ENCODE measurements around the gene PBXIP1. TPM values are rescaled to one million over a fixed set of nuclear protein-coding genes. Genes with fewer than 3 reads are reported as not detected.

PBXIP1 gene
- total and polyA plus RNA-seq, 2 donors = 74.0 to 206 TPM

DNA sequence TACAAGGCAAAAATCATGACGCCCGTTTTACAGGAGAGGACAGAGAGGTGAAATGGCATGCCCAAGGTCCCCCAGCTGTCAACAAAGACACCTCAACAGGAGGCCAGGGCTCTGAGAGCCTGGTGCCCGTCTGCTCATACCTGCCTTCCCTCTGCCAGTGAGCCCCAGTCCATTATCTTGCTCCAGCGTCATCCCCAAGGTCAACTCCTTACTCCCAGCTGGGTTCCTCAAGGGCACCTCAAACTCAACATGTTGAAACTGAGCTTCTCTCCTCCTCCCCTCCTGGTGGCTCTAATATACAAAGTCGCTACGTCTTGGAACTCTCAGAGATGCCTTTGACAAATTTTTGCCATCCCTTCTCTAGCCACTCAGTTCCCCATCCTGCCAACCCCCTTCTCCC is 3.2 kb downstream of the PBXIP1 start:
- no peaks in the 10 kb centered on the region for H3K36me3 ChIP-seq (ENCODE audit: insufficient read depth)
- no peak overlapping the region for H3K4me3 ChIP-seq (ENCODE audit: low read depth, low read length)
- DNase-seq (ENCODE audit: extremely low spot score) = no peak
- H3K27ac ChIP-seq (ENCODE audit: low read depth) = no peak overlapping the region
- WGBS = 82% methylated on average over 6 of the region's 6 CpGs
- no peaks in the 10 kb centered on the region for H3K4me1 ChIP-seq (ENCODE audit: insufficient read depth)

DNA sequence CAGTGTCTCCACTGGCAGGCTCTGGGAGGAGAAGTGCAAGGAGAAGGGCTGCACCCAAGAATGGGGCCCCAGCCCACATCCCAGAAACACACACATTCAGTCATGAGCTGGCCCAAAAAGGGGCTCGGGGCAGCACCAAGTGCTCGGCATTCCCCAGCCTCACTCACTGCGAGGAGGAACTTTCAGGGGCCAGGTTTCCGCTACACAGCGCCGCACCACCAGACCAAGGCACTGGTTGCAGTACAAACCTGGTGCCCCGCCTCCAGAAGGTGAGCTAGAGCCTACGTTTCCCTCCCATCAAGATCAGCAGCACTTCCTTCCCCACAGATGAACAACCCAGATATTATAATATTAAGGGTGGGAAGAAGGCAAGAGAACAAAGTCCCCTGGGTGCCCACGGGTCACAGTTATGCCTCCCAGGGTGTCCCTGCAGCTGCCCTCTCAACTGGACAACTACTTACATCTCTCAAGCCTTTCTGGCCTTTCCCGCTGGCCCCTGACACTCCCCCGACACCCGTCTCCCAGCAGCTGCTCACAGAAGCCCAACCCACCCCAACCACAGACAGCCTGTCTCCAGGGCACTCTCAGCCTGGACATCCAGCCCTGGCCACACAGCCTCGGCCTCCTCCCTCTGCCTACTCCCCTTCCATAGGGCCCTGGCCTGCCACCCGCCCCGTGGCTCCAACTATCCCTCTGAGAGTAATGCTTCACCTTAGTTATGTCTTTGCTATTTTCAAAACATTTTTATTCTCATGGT is 3.8 kb downstream of the PBXIP1 start:
- 67% methylated on average over 15 of the region's 15 CpGs for WGBS
- DNase-seq (ENCODE audit: extremely low spot score) = no peak
- H3K4me1 ChIP-seq (ENCODE audit: insufficient read depth) = no peaks in the 10 kb centered on the region
- no peaks in the 10 kb centered on the region for H3K36me3 ChIP-seq (ENCODE audit: insufficient read depth)
- no peak overlapping the region for H3K4me3 ChIP-seq (ENCODE audit: low read depth, low read length)
- H3K27ac ChIP-seq (ENCODE audit: low read depth) = no peak overlapping the region

DNA sequence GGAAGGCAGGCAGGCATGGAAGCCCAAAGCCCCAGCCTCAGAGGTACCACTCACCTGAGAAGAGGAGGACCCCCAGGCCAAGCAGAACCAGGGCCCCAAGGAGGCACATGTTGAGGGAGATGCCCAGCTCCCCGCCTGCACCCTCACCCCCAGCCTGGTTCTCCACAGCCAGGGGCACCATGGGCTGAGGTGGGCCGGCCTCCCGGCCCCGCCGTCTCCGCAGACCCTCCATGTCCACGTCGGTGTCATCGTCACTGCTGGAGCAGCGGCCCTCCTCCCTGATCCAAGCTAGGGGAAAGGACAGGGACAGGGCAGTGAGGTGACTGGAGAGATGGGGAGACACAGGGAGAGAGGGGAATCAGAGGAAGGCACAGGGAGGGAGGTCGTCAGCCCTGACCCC is 7.8 kb downstream of the PBXIP1 start:
- no peak for DNase-seq (ENCODE audit: extremely low spot score)
- Histone ChIP-seq H3K4me3 (ENCODE audit: low read depth, low read length) (no peak overlapping the region), H3K36me3 (ENCODE audit: insufficient read depth) (no peaks in the 10 kb centered on the region), H3K27ac (ENCODE audit: low read depth) (no peak overlapping the region), H3K4me1 (ENCODE audit: insufficient read depth) (no peaks in the 10 kb centered on the region)
- WGBS = 91% methylated on average over 11 of the region's 11 CpGs

DNA sequence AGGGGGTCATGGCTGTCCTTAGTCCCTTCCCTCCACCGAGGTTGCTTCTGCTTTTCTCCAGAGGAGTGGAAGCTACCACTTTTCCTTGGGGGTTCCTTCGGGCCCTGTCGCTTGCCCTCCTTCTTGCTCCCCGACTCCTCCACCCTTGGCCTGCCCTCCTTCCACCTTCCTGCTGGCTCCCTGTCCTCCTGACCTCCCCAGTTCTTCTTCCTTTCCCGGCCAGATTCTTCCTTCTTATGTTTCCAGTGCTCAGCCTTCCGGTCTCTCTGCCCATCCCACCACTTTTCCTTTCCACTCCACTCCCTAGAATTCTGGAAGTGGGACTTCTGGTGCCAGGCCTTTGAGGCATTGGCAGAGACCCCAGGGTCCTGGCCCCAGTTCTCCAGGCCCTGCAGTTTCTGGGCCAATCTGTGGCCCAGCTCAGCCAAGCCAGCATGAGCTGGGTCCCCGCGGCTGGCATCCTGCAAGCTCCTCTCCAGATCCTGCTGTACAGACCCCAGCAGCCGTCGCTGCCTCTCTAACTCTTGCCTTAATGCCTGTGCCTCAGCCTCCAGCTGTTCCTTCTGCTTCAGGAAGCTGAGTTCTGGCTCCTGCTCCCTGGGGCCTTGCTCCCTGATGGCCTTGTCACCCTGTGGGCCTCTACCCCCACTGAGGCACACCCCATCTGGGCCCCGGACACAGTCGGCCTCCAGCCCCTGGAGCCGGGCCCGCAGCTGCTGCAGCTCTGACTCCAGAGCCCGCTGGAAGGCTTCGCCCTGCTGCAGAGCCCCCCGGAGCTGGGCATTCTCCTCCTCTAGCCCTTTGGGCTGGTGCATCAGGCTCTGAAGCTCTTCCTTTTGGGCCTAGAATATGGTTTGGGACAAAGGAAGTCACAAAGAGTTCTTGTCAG is 9.7 kb downstream of the PBXIP1 start:
- H3K4me1 ChIP-seq (ENCODE audit: insufficient read depth) = no peaks in the 10 kb centered on the region
- H3K36me3 ChIP-seq (ENCODE audit: insufficient read depth) = no peaks in the 10 kb centered on the region

DNA sequence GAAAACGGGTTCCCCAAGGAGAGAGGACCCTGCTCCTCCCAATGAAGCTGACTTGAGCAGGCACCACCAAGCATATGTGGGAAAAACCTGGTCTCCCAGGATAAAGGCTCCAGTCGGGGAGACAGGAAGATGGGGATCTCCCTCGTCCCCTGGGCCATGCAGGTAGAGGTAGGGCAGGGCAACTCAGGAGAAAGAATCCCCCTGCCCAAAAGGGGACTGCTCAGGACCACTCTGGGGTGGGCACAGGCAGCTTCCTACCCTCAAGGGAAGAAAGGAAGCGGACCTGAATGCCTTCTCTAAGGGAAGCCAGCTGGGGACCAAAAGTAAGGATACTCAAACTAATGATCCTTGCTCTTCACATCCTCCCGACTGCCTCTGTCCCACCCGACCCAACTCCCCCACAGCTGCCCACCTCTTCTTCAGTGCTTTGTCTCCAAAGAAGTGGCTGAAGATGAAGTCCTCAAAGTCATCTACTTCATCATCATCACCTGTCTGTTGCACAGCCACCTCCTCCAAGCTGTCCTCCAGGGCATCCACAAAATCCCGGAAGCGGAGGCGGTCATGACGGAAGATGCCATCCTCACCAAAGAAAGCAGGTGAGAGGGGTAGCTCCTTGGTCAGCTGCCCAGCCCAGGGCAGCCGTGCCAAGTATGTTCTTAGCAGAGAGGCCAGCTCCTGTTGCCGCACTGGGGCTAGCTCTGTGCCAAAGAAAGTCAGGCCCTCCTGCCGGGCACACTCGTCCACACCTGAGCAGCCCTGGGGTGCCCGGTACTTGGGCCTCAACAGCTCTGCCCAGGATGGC is 10.5 kb downstream of the PBXIP1 start:
- Histone ChIP-seq H3K4me1 (ENCODE audit: insufficient read depth) (no peaks in the 10 kb centered on the region), H3K27ac (ENCODE audit: low read depth) (no peak overlapping the region), H3K36me3 (ENCODE audit: insufficient read depth) (no peaks in the 10 kb centered on the region), H3K4me3 (ENCODE audit: low read depth, low read length) (no peak overlapping the region)
- WGBS = 84% methylated on average over 15 of the region's 15 CpGs
- DNase-seq (ENCODE audit: extremely low spot score) = no peak

More for the DNA sequence above, 9.7 kb downstream of the PBXIP1 start:
- no peak overlapping the region for H3K27ac ChIP-seq (ENCODE audit: low read depth)
- DNase-seq (ENCODE audit: extremely low spot score) = no peak
- no peak overlapping the region for H3K4me3 ChIP-seq (ENCODE audit: low read depth, low read length)
- WGBS = 85% methylated on average over 17 of the region's 17 CpGs

DNA sequence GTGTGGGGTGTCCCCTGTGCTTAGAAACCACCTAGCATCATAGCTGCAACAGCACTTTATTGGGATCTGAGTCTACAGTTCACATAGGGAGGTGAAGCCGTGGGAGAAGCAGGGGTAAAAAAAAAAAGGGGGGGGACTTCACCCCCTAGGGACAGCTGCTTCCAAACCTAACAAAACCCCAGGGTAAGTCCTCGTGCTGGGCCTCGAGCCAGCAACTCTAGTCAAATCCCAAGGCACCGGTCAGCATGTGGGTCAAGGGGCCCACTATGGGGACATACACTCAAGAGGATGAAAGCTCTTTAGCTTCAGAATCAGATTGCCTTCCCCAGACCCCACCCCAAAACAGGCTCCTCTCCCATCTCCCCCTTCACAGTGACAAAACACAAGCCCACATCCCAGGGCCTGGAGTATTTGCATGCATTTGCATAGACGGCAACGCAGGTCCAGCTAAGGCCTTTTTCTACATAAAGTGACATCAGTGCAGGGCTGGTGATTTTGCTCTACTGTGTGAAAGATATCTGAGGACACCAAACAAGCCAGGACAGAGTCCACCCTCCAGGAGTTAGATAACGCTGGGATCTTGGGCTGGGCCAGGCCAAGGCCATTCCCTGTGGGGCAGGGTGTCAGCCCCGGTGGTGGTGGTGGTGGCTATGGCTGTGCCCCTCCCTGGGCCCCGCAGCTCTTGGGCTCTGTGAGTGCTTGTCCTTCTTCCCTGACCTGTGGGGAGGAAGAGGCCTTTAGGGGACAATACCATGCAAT is 11.3 kb downstream of the PBXIP1 start:
- Histone ChIP-seq H3K4me1 (ENCODE audit: insufficient read depth) (no peaks in the 10 kb centered on the region), H3K27ac (ENCODE audit: low read depth) (no peak overlapping the region), H3K4me3 (ENCODE audit: low read depth, low read length) (no peak overlapping the region), H3K36me3 (ENCODE audit: insufficient read depth) (no peaks in the 10 kb centered on the region)
- WGBS = 42% methylated on average over 9 of the region's 9 CpGs
- no peak for DNase-seq (ENCODE audit: extremely low spot score)

DNA sequence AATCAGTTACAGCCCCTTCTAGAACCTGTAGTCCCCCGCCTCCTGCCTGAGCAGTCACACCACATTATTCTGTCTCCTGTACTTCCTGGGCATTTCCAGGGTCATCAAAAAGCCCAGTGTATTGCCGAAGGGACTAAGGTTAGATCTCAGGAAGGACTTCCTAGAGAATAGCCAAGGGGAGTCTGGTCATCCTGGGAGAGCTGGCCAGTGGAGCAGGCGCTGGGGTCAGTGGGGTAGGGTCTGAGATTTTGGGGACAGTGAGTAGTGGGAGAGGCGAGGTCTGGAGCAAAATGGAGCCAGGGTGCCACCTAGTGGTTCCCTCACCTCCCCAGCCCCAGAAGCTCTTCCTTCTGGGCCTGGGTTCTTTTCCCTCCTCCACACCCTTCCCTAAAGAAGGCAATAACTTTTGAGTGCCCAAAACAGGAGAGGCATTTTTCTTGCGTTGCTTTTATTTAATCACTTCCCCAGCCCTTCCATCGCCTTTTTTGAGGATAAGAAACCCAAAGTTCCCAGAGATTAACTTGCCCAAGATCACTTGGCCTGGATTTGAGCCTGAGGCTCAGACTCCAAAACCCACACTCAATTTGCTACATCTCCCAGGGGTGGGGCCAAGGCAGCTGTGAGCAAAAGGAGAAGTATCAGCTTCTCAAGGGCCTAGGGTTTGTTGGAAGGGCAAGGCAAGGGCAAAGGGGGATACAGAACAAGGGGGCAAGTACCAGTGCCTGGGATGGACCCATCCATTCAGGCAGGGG is 12.1 kb downstream of the PBXIP1 start:
- WGBS = 41% methylated on average over 6 of the region's 6 CpGs
- no peak for DNase-seq (ENCODE audit: extremely low spot score)
- Histone ChIP-seq H3K4me1 (ENCODE audit: insufficient read depth) (no peaks in the 10 kb centered on the region), H3K36me3 (ENCODE audit: insufficient read depth) (no peaks in the 10 kb centered on the region), H3K27ac (ENCODE audit: low read depth) (no peak overlapping the region), H3K4me3 (ENCODE audit: low read depth, low read length) (no peak overlapping the region)

DNA sequence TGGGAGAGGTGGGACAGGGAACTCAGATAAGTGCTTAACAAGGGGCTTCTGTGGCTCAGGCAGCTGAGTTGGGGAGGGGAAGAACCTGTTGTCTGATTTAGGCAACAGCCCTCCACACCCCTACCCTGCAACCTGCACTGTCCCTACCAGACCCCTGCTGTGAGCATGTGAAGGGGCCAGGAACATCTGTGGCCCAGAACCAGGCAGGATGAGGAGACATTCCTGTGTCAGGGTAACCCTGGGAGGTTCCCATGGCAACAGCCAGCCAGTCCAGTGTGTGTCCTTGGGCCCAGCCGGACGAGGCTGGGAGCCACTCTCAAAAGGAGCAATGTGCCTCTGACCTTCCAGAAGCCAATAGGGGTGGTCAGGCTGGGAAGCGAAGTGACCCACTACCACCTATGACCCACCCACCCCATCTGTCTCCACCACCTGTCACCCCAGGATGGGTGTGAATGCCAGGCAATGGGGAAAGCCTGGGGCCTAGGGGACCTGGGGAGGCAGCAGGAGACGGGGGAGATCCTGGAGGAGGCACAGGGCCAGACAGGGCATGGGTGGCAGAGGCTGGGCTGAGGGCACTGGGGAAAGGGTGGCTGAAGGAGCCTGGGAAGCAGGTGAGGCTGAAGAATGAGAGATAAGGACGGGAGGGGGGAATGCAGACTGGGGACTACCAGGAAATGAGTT is 14.4 kb downstream of the PBXIP1 start:
- H3K36me3 ChIP-seq (ENCODE audit: insufficient read depth) = no peaks in the 10 kb centered on the region
- H3K27ac ChIP-seq (ENCODE audit: low read depth) = peak overlapping the region; percentile 60
- H3K4me1 ChIP-seq (ENCODE audit: insufficient read depth) = no peaks in the 10 kb centered on the region
- 65% methylated on average over 5 of the region's 5 CpGs for WGBS
- H3K4me3 ChIP-seq (ENCODE audit: low read depth, low read length) = no peak overlapping the region
- DNase-seq (ENCODE audit: extremely low spot score) = no peak

DNA sequence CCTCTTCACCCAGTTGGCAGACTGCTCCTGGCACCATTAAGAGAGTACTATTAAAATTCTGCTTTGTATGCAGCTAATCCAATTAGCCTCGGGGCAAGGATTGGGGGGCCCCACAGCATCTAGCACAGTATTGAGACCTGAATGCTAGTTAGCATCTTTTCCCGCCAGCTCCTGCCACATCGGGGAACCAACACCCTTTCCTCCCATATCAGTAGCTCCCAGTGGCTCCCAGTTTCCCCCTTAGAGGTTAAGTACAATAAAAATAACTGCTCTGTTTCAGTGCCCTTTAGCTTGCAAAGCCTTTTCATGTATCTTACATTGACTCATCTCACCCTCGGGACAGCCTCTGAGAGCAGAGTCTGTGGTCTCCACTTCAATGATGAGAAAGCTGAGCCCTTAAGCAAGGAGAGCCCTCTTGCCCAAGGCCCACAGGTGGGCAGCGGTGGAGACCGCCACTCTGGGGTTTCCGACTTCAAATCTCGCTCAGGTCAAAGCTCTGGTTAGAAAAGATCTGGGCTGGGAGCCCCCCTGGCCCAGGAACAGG is 15.2 kb downstream of the PBXIP1 start:
- peak overlapping the region; percentile 26 for H3K27ac ChIP-seq (ENCODE audit: low read depth)
- no peak for DNase-seq (ENCODE audit: extremely low spot score)
- H3K4me1 ChIP-seq (ENCODE audit: insufficient read depth) = no peaks in the 10 kb centered on the region
- no peak overlapping the region for H3K4me3 ChIP-seq (ENCODE audit: low read depth, low read length)
- no peaks in the 10 kb centered on the region for H3K36me3 ChIP-seq (ENCODE audit: insufficient read depth)
- WGBS = 72% methylated on average over 8 of the region's 8 CpGs

DNA sequence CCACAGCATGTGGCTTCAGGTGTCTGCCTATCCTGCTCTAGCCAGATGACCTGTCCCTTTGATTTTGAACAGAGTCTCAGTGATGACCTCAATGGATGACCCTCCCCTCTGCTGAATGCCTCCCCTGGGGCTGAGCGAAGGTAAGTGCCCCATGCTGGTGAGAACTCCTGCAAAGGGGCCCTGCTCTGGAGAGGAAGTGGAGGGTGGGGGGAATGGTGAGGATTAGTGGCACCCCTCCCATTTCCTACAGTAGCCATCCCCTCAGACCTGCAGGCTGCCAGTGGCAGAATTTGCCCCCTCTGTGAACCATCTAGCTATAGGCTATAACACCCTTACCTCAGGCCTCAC is 15.7 kb downstream of the PBXIP1 start:
- WGBS = 91% methylated on average over 1 of the region's 1 CpG
- Histone ChIP-seq H3K36me3 (ENCODE audit: insufficient read depth) (no peaks in the 10 kb centered on the region), H3K4me1 (ENCODE audit: insufficient read depth) (no peaks in the 10 kb centered on the region), H3K4me3 (ENCODE audit: low read depth, low read length) (no peak overlapping the region), H3K27ac (ENCODE audit: low read depth) (no peak overlapping the region)
- no peak for DNase-seq (ENCODE audit: extremely low spot score)

DNA sequence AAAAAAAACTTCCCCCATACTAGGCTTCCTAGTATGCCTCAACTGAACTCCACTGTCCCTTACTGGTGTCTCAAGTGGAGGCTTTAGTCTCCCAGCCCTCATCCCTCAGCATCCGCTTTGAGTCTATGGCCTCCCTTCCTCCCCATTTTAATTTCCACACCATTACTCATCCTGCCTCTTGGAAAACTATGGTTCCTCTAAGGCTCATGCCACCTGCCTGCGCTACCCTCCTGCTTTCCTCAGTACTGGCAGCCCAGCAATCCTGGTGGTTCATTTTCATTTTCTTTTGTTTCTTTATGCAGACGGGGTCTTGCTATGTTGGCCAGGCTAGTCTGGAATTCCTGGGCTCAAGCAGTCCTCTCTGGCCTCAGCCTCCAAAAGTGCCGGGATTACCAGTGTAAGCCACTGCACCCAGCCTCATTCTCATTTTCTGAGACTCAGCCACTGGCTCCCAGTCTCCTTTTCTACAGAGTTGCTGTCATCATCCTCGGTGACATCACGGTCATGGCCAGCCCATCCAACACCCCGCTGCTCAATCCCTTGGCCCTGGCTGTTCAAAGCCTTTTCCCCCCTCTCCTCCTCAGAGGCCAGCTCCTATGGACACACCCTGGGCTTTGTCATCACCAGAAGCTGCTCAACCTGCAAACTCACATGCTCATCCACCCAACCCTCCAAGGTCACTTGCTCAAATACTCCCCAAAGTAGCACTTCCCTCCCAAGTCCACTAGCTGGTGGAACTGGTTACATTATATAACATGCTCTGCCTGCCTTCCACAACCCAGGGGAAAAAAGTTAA is 17.1 kb downstream of the PBXIP1 start:
- DNase-seq (ENCODE audit: extremely low spot score) = no peak
- H3K4me3 ChIP-seq (ENCODE audit: low read depth, low read length) = no peak overlapping the region

More for the DNA sequence above, 17.1 kb downstream of the PBXIP1 start:
- Histone ChIP-seq H3K4me1 (ENCODE audit: insufficient read depth) (no peaks in the 10 kb centered on the region), H3K36me3 (ENCODE audit: insufficient read depth) (no peaks in the 10 kb centered on the region), H3K27ac (ENCODE audit: low read depth) (peak overlapping the region; percentile 25)
- WGBS = 91% methylated on average over 7 of the region's 7 CpGs

Measured in urinary bladder (tissue), 4 donors.